ENCODE measurements around the gene HIPK3. TPM values are rescaled to one million over a fixed set of nuclear protein-coding genes. Genes with fewer than 3 reads are reported as not detected.
A peak's percentile ranks its signal among the peaks of the same experiment; 100 is the strongest.

The HIPK3 gene
- total and polyA plus RNA-seq, 10 of the 15 experiments (the other 5 are each of a cell fraction or from before 2014, with no cell fraction given) = 3.4 to 26.5 (median 13.6) TPM

- SMC1A ChIA-PET (ENCODE audit: uncharacterized antibody, unreplicated experiment) = interaction anchor here (0.8 to 3.2 kb wide), 3 partner anchors 29 to 84 kb away, joined by 3 to 13 read pairs (median 3); no protein-coding TSS in a partner anchor
- RAD21 ChIA-PET (ENCODE audit: unreplicated experiment) = interaction anchor here (1.1 to 1.3 kb wide), 2 partner anchors 25 to 37 kb away, joined by 3 read pairs; no protein-coding TSS in a partner anchor
- WGBS (ENCODE audit: insufficient coverage, insufficient replicate concordance, low lambda C conversion rate, missing lambda C conversion rate) = 57% methylated on average over 2 of the region's 2 CpGs
- in situ Hi-C loops (cut with MboI) (no loop called here), intact Hi-C loops (cut with micrococcal nuclease; ENCODE audit: unreplicated experiment) (no loop called here)
- H3K9me3 ChIP-seq (replicated peaks; ENCODE audit: control insufficient read depth, insufficient read depth, low read length) = no peaks in the 10 kb centered on the region; the same call in 2 of the 3 replicates
- ATAC-seq (no peak; the same call in 2 of the 3 replicates), FAIRE-seq (no peak), DNase-seq (ENCODE audit: low read depth, low spot score) (no peak)
- H3K36me3 ChIP-seq (ENCODE audit: control insufficient read depth in 2 of 2, insufficient read depth in 2 of 2, low read length in 1 of 2) = peaks cover 0 to 6% of the 10 kb centered on the region in 2 experiments; a peak in 2 of 4 replicates
- no peaks in the 10 kb centered on the region for H3K27me3 ChIP-seq (replicated peaks in 1 of 2; ENCODE audit: control insufficient read depth in 2 of 2, insufficient read depth in 2 of 2, low read length in 1 of 2)
- H3K9ac ChIP-seq (ENCODE audit: control insufficient read depth, insufficient read depth, low read length) = no peak overlapping the region
- TF ChIP-seq TBL1XR1 (IDR thresholded peaks at IDR 0.05; ENCODE audit: low read depth, low read length) (no peak), IRF5 (IDR thresholded peaks at IDR 0.05; ENCODE audit: borderline replicate concordance) (no peak), CHD4 (IDR thresholded peaks at IDR 0.05) (no peak), SP1 (IDR thresholded peaks at IDR 0.05; ENCODE audit: low read depth, low read length) (no peak), SREBF1 (IDR thresholded peaks at IDR 0.05; ENCODE audit: low read length) (no peak), POLR2AphosphoS2 (IDR thresholded peaks at IDR 0.05; ENCODE audit: low read depth, low read length) (no peak)
- H2AFZ ChIP-seq (ENCODE audit: control insufficient read depth, low read depth, low read length) = no peak overlapping the region
- peak overlapping the region; percentile 20; the same call in 1 of the 2 replicates for H3K27ac ChIP-seq (ENCODE audit: control insufficient read depth, insufficient read depth)
- BruUV-seq (replicated peaks) = no TSS peak
- peaks cover 29% of the 10 kb centered on the region for H3K79me2 ChIP-seq (ENCODE audit: control insufficient read depth, insufficient read depth, low read length)
- H4K20me1 ChIP-seq (ENCODE audit: control insufficient read depth, insufficient read depth) = no peaks in the 10 kb centered on the region
- no peak overlapping the region for H3K4me2 ChIP-seq (ENCODE audit: control insufficient read depth, insufficient read depth)
- H3K4me3 ChIP-seq = no peak overlapping the region
- no peaks in the 10 kb centered on the region; the same call in 1 of the 2 replicates for H3K4me1 ChIP-seq (ENCODE audit: control insufficient read depth, insufficient read depth, low read length)
- POLR2A ChIA-PET = interaction anchor here (1.0 kb wide), 1 partner anchor 30 kb away, joined by 3 read pairs; no protein-coding TSS in a partner anchor
- CTCF ChIA-PET = interaction anchor here (1.7 kb wide), 1 partner anchor 23 kb away, joined by 3 read pairs; no protein-coding TSS in a partner anchor
These were observed 35.1 kb downstream of the HIPK3 start for GRCh38 chr11:33292311-33292710.

GRCh38 chr11:33294224-33294623, 37.0 kb downstream of the HIPK3 start:
- ATAC-seq = no peak
- SMC1A ChIA-PET (ENCODE audit: uncharacterized antibody, unreplicated experiment) = interaction anchor here (1.1 to 1.5 kb wide), 3 partner anchors 9 to 42 kb away, joined by 3 to 4 read pairs (median 3); no protein-coding TSS in a partner anchor
- WGBS (ENCODE audit: insufficient coverage, insufficient replicate concordance, low lambda C conversion rate, missing lambda C conversion rate) = 90% methylated on average over 4 of the region's 4 CpGs
- no peak for TF ChIP-seq RUNX3 (IDR thresholded peaks at IDR 0.05; ENCODE audit: low read length)
- TF ChIP-seq E2F4 (IDR thresholded peaks at IDR 0.05; ENCODE audit: low read depth, low read length) = no peak
- no peak for TF ChIP-seq HDAC6 (IDR thresholded peaks at IDR 0.05; ENCODE audit: unreplicated experiment)
- TF ChIP-seq MAX (IDR thresholded peaks at IDR 0.05; ENCODE audit: low read depth, low read length) = no peak
- no peak for TF ChIP-seq HCFC1 (IDR thresholded peaks at IDR 0.05; ENCODE audit: low read length)
- TF ChIP-seq ASH2L (IDR thresholded peaks at IDR 0.05; ENCODE audit: borderline replicate concordance, low read depth) = no peak
- no peak for TF ChIP-seq TAF1 (IDR thresholded peaks at IDR 0.05; ENCODE audit: borderline replicate concordance, low read depth, low read length)
- no peak for TF ChIP-seq ZNF207 (IDR thresholded peaks at IDR 0.05; ENCODE audit: borderline replicate concordance)
- no peak for TF ChIP-seq SMAD1 (IDR thresholded peaks at IDR 0.05; ENCODE audit: low read depth, partially characterized antibody)
- TF ChIP-seq LARP7 (IDR thresholded peaks at IDR 0.05) = no peak
- no peak for TF ChIP-seq CBX5 (IDR thresholded peaks at IDR 0.05; ENCODE audit: low read depth)
- TF ChIP-seq RBBP5 (conservative IDR thresholded peaks at IDR 0.05) = no peak

More at GRCh38 chr11:33294224-33294623, 37.0 kb downstream of the HIPK3 start:
- FAIRE-seq = no peak
- Histone ChIP-seq H3K4me2 (ENCODE audit: control insufficient read depth, insufficient read depth) (no peak overlapping the region), H3K36me3 (ENCODE audit: control insufficient read depth in 2 of 2, insufficient read depth in 2 of 2, low read length in 1 of 2) (peaks cover 0 to 3% of the 10 kb centered on the region in 2 experiments; a peak in 1 of 4 replicates), H3K79me2 (ENCODE audit: control insufficient read depth, insufficient read depth, low read length) (peaks cover 32% of the 10 kb centered on the region), H4K20me1 (ENCODE audit: control insufficient read depth, insufficient read depth) (no peaks in the 10 kb centered on the region), H3K9me3 (replicated peaks; ENCODE audit: control insufficient read depth, insufficient read depth, low read length) (peaks cover 2% of the 10 kb centered on the region; the same call in 2 of the 3 replicates), H3K4me3 (no peak overlapping the region), H3K4me1 (ENCODE audit: control insufficient read depth, insufficient read depth, low read length) (no peaks in the 10 kb centered on the region; the same call in 1 of the 2 replicates), H3K27ac (ENCODE audit: control insufficient read depth, insufficient read depth) (no peak overlapping the region), H3K27me3 (replicated peaks in 1 of 2; ENCODE audit: control insufficient read depth in 2 of 2, insufficient read depth in 2 of 2, low read length in 1 of 2) (no peaks in the 10 kb centered on the region), H3K9ac (ENCODE audit: control insufficient read depth, insufficient read depth, low read length) (no peak overlapping the region), H2AFZ (ENCODE audit: control insufficient read depth, low read depth, low read length) (no peak overlapping the region)
- CTCF ChIA-PET = no interaction called here
- RAD21 ChIA-PET (ENCODE audit: unreplicated experiment) = no interaction called here
- in situ Hi-C loops (cut with MboI) = no loop called here
- DNase-seq (ENCODE audit: low read depth, low spot score) = no peak
- intact Hi-C loops (cut with micrococcal nuclease; ENCODE audit: unreplicated experiment) = no loop called here
- BruUV-seq (replicated peaks) = no TSS peak
- POLR2A ChIA-PET = no interaction called here
